ENCODE measurements around the gene SP1.
"Not testable (repeated sequence)": the region's sequence is repeated elsewhere in the genome, so short reads cannot be mapped to it uniquely, and the experiment has no call there.

The SP1 gene

DNA sequence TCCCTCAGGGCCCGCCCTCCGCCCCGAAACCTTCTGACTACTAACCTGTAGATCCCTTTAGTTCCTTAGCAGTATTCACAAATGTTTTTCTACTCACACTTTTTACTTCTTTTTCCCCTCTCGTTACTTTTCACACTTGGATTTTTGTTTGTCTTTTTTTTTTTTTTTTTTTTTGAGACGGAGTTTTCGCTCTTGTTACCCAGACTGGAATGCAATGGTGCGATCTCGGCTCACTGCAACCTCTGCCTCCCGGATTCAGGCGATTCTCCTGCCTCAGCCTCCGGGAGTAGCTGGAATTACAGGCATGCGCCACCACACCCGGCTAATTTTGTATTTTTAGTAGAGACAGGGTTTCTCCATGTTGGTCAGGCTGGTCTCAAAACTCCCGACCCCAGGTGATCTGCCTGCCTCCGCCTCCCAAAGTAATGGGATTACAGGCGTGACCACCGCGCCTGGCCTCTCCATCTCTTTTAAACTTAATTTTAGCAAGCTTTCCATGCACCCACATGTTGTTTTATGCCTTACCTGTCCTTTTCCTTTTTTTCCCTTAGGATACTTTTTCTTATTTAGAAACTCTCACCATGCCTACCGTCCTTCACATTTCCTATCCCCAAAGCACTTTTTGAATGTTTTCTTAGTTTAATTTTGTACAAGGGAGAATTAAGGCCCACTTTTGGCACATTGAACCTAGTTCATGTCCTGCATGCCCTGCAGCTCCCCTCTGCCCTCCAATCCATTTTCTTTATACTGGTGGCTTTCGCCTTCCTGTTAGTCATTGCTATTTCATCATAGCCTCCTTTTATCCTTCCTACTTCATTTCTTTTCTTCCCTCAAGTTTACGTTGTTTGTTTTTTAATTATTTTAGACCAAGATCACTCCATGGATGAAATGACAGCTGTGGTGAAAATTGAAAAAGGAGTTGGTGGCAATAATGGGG lies 1.1 kb downstream of the SP1 start:
- Histone ChIP-seq H3K4me3 (ENCODE audit: extremely low read depth, insufficient read depth, low read length, poor library complexity, severe bottlenecking) (peak overlapping the region; percentile 56), H3K9me3 (ENCODE audit: control insufficient read depth, low read length) (no peaks in the 10 kb centered on the region), H3K27ac (ENCODE audit: low read depth, low read length, severe bottlenecking) (peak overlapping the region; percentile 99), H3K4me1 (ENCODE audit: control insufficient read depth, insufficient read depth, low read length, poor library complexity, severe bottlenecking) (peaks cover 28% of the 10 kb centered on the region), H3K36me3 (ENCODE audit: control insufficient read depth, insufficient read depth, low read length) (peaks cover 46% of the 10 kb centered on the region)
- WGBS, 2 experiments (ENCODE audit: insufficient coverage in 2 of 2) = 10% methylated on average over 13 to 15 of the region's 21 CpGs

DNA sequence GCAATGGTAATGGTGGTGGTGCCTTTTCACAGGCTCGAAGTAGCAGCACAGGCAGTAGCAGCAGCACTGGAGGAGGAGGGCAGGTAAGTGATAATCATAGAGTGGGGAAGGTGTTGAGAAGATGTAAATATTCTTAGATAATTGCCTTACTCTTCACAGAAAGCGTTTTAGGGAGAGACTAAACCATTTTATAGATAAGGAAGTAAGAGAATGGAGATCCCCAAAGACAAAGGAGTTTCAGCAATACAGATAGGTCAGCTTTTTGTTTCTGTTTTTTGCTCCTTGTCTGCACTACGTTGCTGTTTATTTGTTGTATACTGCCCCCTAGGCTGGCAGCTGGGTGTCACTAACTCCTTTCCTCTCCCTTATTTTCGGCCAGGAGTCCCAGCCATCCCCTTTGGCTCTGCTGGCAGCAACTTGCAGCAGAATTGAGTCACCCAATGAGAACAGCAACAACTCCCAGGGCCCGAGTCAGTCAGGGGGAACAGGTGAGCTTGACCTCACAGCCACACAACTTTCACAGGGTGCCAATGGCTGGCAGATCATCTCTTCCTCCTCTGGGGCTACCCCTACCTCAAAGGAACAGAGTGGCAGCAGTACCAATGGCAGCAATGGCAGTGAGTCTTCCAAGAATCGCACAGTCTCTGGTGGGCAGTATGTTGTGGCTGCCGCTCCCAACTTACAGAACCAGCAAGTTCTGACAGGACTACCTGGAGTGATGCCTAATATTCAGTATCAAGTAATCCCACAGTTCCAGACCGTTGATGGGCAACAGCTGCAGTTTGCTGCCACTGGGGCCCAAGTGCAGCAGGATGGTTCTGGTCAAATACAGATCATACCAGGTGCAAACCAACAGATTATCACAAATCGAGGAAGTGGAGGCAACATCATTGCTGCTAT lies 2.0 kb downstream of the SP1 start:
- 73 to 85% methylated on average over 8 of the region's 9 CpGs for WGBS, 2 experiments (ENCODE audit: insufficient coverage in 2 of 2)
- peak overlapping the region; percentile 99 for H3K27ac ChIP-seq (ENCODE audit: low read depth, low read length, severe bottlenecking)
- H3K4me3 ChIP-seq (ENCODE audit: extremely low read depth, insufficient read depth, low read length, poor library complexity, severe bottlenecking) = peak overlapping the region; percentile 56
- H3K9me3 ChIP-seq (ENCODE audit: control insufficient read depth, low read length) = no peaks in the 10 kb centered on the region
- peaks cover 55% of the 10 kb centered on the region for H3K36me3 ChIP-seq (ENCODE audit: control insufficient read depth, insufficient read depth, low read length)
- H3K4me1 ChIP-seq (ENCODE audit: control insufficient read depth, insufficient read depth, low read length, poor library complexity, severe bottlenecking) = peaks cover 31% of the 10 kb centered on the region

DNA sequence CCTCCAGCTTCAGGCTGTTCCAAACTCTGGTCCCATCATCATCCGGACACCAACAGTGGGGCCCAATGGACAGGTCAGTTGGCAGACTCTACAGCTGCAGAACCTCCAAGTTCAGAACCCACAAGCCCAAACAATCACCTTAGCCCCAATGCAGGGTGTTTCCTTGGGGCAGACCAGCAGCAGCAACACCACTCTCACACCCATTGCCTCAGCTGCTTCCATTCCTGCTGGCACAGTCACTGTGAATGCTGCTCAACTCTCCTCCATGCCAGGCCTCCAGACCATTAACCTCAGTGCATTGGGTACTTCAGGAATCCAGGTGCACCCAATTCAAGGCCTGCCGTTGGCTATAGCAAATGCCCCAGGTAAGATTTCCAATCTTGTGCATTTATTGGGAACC lies 3.3 kb downstream of the SP1 start:
- Histone ChIP-seq H3K27ac (ENCODE audit: low read depth, low read length, severe bottlenecking) (no peak overlapping the region), H3K9me3 (ENCODE audit: control insufficient read depth, low read length) (no peaks in the 10 kb centered on the region), H3K4me1 (ENCODE audit: control insufficient read depth, insufficient read depth, low read length, poor library complexity, severe bottlenecking) (peaks cover 31% of the 10 kb centered on the region), H3K36me3 (ENCODE audit: control insufficient read depth, insufficient read depth, low read length) (peaks cover 65% of the 10 kb centered on the region), H3K4me3 (ENCODE audit: extremely low read depth, insufficient read depth, low read length, poor library complexity, severe bottlenecking) (peak overlapping the region; percentile 3)
- WGBS, 2 experiments (ENCODE audit: insufficient coverage in 2 of 2) = 94 to 95% methylated on average over 2 of the region's 2 CpGs

DNA sequence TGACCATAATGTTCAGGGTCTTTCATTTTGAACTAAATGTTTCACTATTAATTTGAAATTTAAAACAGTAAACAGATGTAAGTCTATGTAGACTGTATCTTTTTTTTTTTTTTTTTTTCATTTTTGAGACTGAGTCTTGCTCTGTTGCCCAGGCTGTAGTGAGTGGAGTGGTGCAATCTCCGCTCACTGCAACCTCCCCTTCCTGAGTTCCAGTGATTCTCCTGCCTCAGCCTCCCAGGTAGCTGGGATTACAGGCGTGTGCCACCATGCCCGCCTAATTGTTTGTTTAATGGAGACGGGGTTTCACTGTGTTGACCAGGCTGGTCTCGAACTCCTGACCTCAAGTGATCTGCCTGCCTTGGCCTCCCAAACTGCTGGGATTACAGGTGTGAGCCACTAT lies 6.4 kb downstream of the SP1 start:
- peaks cover 78% of the 10 kb centered on the region for H3K36me3 ChIP-seq (ENCODE audit: control insufficient read depth, insufficient read depth, low read length)
- H3K4me1 ChIP-seq (ENCODE audit: control insufficient read depth, insufficient read depth, low read length, poor library complexity, severe bottlenecking) = peaks cover 27% of the 10 kb centered on the region
- WGBS, 2 experiments (ENCODE audit: insufficient coverage in 2 of 2) = 97 to 98% methylated on average over 5 of the region's 5 CpGs
- H3K27ac ChIP-seq (ENCODE audit: low read depth, low read length, severe bottlenecking); H3K4me3 ChIP-seq (ENCODE audit: extremely low read depth, insufficient read depth, low read length, poor library complexity, severe bottlenecking); H3K9me3 ChIP-seq (ENCODE audit: control insufficient read depth, low read length): not testable (repeated sequence)

DNA sequence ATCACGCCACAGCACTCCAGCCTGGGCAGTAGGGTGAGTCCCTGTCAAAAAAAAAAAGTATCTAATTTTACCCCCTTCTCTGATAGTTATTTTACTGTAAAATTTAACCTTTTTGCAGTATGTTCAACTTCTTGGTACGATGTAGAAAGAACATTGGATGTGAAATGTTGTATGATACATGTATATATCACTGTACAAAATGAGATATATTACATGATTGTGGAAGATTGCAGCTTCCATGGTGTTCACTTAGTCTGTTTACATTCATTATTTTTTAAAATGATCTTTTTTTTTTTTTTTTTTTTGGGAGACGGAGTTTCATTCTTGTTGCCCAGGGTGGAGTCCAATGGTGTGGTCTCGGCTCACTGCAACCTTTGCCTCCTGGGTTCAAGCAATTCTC lies 9.0 kb downstream of the SP1 start:
- no peak overlapping the region for H3K4me3 ChIP-seq (ENCODE audit: extremely low read depth, insufficient read depth, low read length, poor library complexity, severe bottlenecking)

DNA sequence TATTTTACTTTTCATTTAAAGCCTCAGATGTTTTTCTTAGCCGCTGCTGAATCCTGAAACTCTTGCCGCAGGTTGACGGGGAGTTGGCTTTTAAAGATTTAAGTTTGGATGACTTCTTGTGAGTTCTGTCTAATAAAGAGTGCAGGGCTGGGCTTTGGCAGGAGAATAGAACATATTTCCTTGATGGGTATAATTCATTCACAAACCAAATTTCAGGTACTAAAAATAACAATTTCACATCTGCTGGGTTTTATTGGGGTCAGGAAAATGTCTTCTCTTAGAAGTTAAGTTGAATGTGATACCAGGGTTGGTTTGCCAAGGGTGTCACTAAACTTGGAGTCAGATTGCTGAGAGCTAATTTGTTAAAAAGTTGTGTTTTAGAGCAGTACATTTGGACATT lies 9.7 kb downstream of the SP1 start:
- Histone ChIP-seq H3K36me3 (ENCODE audit: control insufficient read depth, insufficient read depth, low read length) (peaks cover 59% of the 10 kb centered on the region), H3K27ac (ENCODE audit: low read depth, low read length, severe bottlenecking) (no peak overlapping the region), H3K9me3 (ENCODE audit: control insufficient read depth, low read length) (no peaks in the 10 kb centered on the region), H3K4me3 (ENCODE audit: extremely low read depth, insufficient read depth, low read length, poor library complexity, severe bottlenecking) (no peak overlapping the region), H3K4me1 (ENCODE audit: control insufficient read depth, insufficient read depth, low read length, poor library complexity, severe bottlenecking) (peaks cover 3% of the 10 kb centered on the region)
- no CpG with 5 or more reads among the region's 3 CpGs for WGBS, 2 experiments (ENCODE audit: insufficient coverage in 2 of 2)

More for the DNA sequence above, 9.0 kb downstream of the SP1 start:
- peaks cover 67% of the 10 kb centered on the region for H3K36me3 ChIP-seq (ENCODE audit: control insufficient read depth, insufficient read depth, low read length)
- 100% methylated on average over 1 of the region's 4 CpGs for WGBS, 2 experiments (ENCODE audit: insufficient coverage in 2 of 2)
- no peaks in the 10 kb centered on the region for H3K9me3 ChIP-seq (ENCODE audit: control insufficient read depth, low read length)
- peaks cover 3% of the 10 kb centered on the region for H3K4me1 ChIP-seq (ENCODE audit: control insufficient read depth, insufficient read depth, low read length, poor library complexity, severe bottlenecking)
- H3K27ac ChIP-seq (ENCODE audit: low read depth, low read length, severe bottlenecking) = no peak overlapping the region

DNA sequence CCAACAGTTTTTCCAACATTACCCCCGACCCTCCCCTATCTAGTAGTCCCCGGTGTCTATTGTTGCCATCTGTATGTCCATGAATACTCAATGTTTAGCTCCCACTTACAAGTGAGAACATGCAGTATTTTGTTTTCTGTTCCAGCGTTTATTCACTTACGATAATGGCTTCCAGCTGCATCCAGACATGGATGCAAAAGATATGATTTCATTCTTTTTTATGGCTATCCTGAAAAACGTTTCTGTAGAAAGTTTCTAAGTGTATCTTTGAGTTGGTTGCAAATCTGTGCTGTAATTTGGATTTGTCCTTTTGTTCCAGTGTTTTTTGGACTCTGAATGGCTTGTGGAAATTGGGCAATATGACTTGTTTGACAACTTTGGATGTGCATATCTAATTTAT lies 11.7 kb downstream of the SP1 start:
- peaks cover 49% of the 10 kb centered on the region for H3K36me3 ChIP-seq (ENCODE audit: control insufficient read depth, insufficient read depth, low read length)
- no peak overlapping the region for H3K27ac ChIP-seq (ENCODE audit: low read depth, low read length, severe bottlenecking)
- H3K9me3 ChIP-seq (ENCODE audit: control insufficient read depth, low read length) = no peaks in the 10 kb centered on the region
- H3K4me1 ChIP-seq (ENCODE audit: control insufficient read depth, insufficient read depth, low read length, poor library complexity, severe bottlenecking) = peaks cover 3% of the 10 kb centered on the region
- H3K4me3 ChIP-seq (ENCODE audit: extremely low read depth, insufficient read depth, low read length, poor library complexity, severe bottlenecking) = no peak overlapping the region
- WGBS, 2 experiments (ENCODE audit: insufficient coverage in 2 of 2) = 89 to 98% methylated on average over 5 of the region's 5 CpGs

DNA sequence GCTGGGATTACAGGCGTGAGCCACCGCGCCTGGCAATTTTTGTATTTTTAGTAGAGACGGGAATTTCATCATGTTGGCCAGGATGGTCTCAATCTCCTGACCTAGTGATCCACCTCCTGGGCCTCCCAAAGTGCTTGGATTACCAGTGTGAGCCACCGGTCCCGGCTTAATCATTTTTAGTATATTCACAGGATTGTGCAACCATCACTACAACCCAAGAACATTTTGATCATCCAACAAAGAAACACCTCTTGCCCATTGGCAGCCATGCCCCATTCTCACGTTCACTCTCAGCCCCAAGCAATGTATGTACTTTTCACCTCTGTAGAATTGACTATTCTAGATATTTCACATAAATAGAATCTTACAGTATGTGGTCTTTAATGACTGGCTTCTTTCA lies 19.9 kb downstream of the SP1 start:
- Histone ChIP-seq H3K27ac (ENCODE audit: low read depth, low read length, severe bottlenecking) (no peak overlapping the region), H3K36me3 (ENCODE audit: control insufficient read depth, insufficient read depth, low read length) (peaks cover 54% of the 10 kb centered on the region), H3K4me1 (ENCODE audit: control insufficient read depth, insufficient read depth, low read length, poor library complexity, severe bottlenecking) (no peaks in the 10 kb centered on the region), H3K9me3 (ENCODE audit: control insufficient read depth, low read length) (no peaks in the 10 kb centered on the region), H3K4me3 (ENCODE audit: extremely low read depth, insufficient read depth, low read length, poor library complexity, severe bottlenecking) (no peak overlapping the region)
- 98% methylated on average over 6 to 7 of the region's 7 CpGs for WGBS, 2 experiments (ENCODE audit: insufficient coverage in 2 of 2)

DNA sequence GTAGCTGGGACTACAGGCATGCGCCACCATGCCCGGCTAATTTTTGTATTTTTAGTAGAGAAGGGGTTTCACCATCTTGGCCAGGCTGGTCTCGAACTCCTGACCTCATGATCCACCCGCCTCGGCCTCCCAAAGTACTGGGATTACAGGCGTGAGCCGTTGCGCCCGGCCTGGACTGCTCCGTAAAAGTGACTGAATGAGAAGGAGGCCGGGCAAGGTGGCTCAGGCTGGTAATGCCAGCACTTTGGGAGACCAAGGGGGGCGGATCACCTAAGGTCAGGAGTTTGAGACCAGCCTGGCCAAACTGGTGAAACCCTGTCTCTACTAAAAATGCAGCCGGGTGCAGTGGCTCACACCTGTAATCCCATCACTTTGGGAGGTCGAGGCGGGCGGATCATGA lies 22.4 kb downstream of the SP1 start:
- H3K9me3 ChIP-seq (ENCODE audit: control insufficient read depth, low read length); H3K4me1 ChIP-seq (ENCODE audit: control insufficient read depth, insufficient read depth, low read length, poor library complexity, severe bottlenecking); H3K27ac ChIP-seq (ENCODE audit: low read depth, low read length, severe bottlenecking); H3K4me3 ChIP-seq (ENCODE audit: extremely low read depth, insufficient read depth, low read length, poor library complexity, severe bottlenecking): not testable (repeated sequence)
- peaks cover 65% of the 10 kb centered on the region for H3K36me3 ChIP-seq (ENCODE audit: control insufficient read depth, insufficient read depth, low read length)
- 94 to 98% methylated on average over 14 to 16 of the region's 16 CpGs for WGBS, 2 experiments (ENCODE audit: insufficient coverage in 2 of 2)

DNA sequence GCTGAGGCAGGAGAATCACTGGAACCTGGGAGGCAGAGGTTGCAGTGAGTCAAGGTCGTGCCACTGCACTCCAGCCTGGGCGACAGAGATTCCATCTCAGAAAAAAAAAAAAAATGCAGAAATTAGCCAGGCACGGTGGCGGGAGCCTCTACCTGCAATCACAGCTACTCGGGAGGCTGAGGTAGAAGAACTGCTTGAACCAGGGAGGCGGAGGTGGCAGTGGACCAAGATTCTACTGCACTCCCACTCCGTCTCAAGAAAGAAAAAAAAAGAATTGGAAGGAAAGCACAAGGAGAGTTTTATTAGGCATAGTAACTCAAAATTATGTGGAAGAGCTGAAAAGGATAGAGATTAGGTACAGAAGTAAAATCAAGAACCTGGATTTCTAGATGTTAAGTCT lies 22.9 kb downstream of the SP1 start:
- Histone ChIP-seq H3K36me3 (ENCODE audit: control insufficient read depth, insufficient read depth, low read length) (peaks cover 63% of the 10 kb centered on the region), H3K27ac (ENCODE audit: low read depth, low read length, severe bottlenecking) (no peak overlapping the region), H3K4me1 (ENCODE audit: control insufficient read depth, insufficient read depth, low read length, poor library complexity, severe bottlenecking) (no peaks in the 10 kb centered on the region), H3K9me3 (ENCODE audit: control insufficient read depth, low read length) (no peaks in the 10 kb centered on the region), H3K4me3 (ENCODE audit: extremely low read depth, insufficient read depth, low read length, poor library complexity, severe bottlenecking) (no peak overlapping the region)
- 94 to 97% methylated on average over 4 to 6 of the region's 7 CpGs for WGBS, 2 experiments (ENCODE audit: insufficient coverage in 2 of 2)

All from mesodermal cell (in vitro differentiated cells).